ENCODE results near the gene WDR93. TPM values are rescaled to one million over a fixed set of nuclear protein-coding genes. Genes with fewer than 3 reads are reported as not detected.

WDR93 gene
- total RNA-seq, 4 donors from 2014 or later: 0.13 to 0.42 (median 0.17) TPM; not detected in 1

GRCh38 chr15:89755701-89756100, 65.1 kb downstream of the WDR93 start:
- DNase-seq (ENCODE audit: extremely low spot score): no peak
- 88% methylated on average over 4 of the region's 4 CpGs for WGBS
- no peak for TF ChIP-seq CTCF (IDR thresholded peaks at IDR 0.05)
- no peak for TF ChIP-seq POLR2AphosphoS5 (IDR thresholded peaks at IDR 0.05)
- no peak for TF ChIP-seq POLR2A (IDR thresholded peaks at IDR 0.05; ENCODE audit: low read depth)
- TF ChIP-seq EP300 (IDR thresholded peaks at IDR 0.05): no peak
- no peaks in the 10 kb centered on the region for H3K36me3 ChIP-seq
- H3K4me3 ChIP-seq: no peak overlapping the region
- H3K9me3 ChIP-seq: no peaks in the 10 kb centered on the region
- H3K4me1 ChIP-seq: peaks cover 6 to 10% (median 8%) of the 10 kb centered on the region in 4 donors
- H3K27ac ChIP-seq (replicated peaks in 1 of 4): no peak overlapping the region
- H3K27me3 ChIP-seq: no peaks in the 10 kb centered on the region
- intact Hi-C loops (cut with DNase I): no loop called here

DNA sequence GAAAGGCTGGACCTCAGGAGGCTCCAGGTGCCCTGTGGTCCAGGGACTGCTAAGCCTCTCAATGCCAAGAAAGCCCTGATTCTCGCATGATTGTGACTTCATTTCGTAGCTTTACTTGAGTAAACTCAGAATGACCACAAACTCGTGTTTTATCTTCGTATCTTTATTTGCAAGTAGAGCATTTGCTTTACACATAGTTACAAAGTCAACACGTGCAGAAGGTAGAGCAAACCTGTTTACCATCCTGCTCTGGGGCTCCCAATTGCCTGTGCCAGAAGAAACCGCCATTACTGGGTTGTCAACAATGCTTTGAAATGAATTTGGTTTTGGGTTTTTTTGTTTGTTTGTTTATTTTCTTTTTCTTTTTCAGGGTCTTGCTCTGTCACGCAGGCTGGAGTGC, 66.3 kb downstream of the WDR93 start:
- Histone ChIP-seq H3K36me3 (no peaks in the 10 kb centered on the region), H3K27me3 (no peaks in the 10 kb centered on the region), H3K9me3 (no peaks in the 10 kb centered on the region), H3K4me3 (no peak overlapping the region), H3K4me1 (peaks cover 0 to 9% (median 4%) of the 10 kb centered on the region in 4 donors), H3K27ac (replicated peaks in 1 of 4) (no peak overlapping the region)
- intact Hi-C loops (cut with DNase I): no loop called here
- DNase-seq (ENCODE audit: extremely low spot score): no peak
- 80% methylated on average over 7 of the region's 7 CpGs for WGBS
- TF ChIP-seq POLR2AphosphoS5 (IDR thresholded peaks at IDR 0.05): no peak
- no peak for TF ChIP-seq CTCF (IDR thresholded peaks at IDR 0.05)
- TF ChIP-seq POLR2A (IDR thresholded peaks at IDR 0.05; ENCODE audit: low read depth): no peak
- TF ChIP-seq EP300 (IDR thresholded peaks at IDR 0.05): no peak

DNA sequence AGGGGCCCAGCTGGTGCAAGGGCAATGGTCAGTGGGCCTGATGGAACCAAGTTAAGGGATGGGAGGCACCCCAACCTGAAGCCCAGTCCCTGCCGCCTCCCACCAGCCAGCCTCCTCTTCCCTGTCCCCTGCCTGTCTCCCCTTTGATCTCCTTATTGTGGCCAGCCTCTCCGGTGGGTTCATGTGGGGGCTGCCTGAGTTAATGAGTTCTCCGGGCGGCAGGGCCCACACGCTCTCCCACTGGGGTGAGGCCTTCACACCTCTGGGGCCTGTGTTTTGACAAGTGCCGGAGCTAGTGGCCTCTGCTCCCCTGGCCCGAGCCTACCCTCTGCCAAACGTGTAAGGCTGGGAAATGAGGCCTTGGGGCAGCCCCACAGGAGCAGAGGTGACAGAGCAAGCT, 67.7 kb downstream of the WDR93 start:
- intact Hi-C loops (cut with DNase I): no loop called here
- H3K4me3 ChIP-seq: no peak overlapping the region
- TF ChIP-seq CTCF (IDR thresholded peaks at IDR 0.05): no peak
- TF ChIP-seq EP300 (IDR thresholded peaks at IDR 0.05): no peak
- no peak for TF ChIP-seq POLR2AphosphoS5 (IDR thresholded peaks at IDR 0.05)
- no peak for TF ChIP-seq POLR2A (IDR thresholded peaks at IDR 0.05; ENCODE audit: low read depth)
- peaks cover 0 to 9% (median 4%) of the 10 kb centered on the region in 4 donors for H3K4me1 ChIP-seq
- 90% methylated on average over 5 of the region's 8 CpGs for WGBS
- no peaks in the 10 kb centered on the region for H3K36me3 ChIP-seq
- DNase-seq (ENCODE audit: extremely low spot score): no peak
- no peaks in the 10 kb centered on the region for H3K9me3 ChIP-seq
- no peaks in the 10 kb centered on the region for H3K27me3 ChIP-seq
- no peak overlapping the region for H3K27ac ChIP-seq (replicated peaks in 1 of 4)

DNA sequence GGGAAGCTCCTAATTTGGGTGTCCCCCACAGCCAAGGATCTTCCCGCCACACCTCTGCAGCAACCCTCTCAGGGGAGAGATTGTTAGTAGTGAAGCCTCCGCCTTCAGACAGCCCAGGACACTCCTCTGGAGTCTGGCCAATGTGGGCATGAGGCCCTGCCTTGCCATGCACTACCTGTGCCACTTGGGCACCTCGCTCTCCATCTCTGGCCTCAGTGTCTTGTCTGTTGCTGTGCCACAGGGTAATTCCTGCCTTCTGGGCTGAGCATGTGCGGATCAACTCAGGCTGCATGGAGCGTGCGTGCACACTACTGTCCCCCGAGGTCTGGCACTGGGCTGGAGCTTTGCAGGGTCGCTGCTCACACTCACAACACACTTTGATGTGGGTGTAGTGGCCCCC, 68.4 kb downstream of the WDR93 start:
- intact Hi-C loops (cut with DNase I): no loop called here
- Histone ChIP-seq H3K27me3 (no peaks in the 10 kb centered on the region), H3K36me3 (no peaks in the 10 kb centered on the region), H3K9me3 (no peaks in the 10 kb centered on the region), H3K27ac (replicated peaks in 1 of 4) (no peak overlapping the region), H3K4me1 (peaks cover 0 to 9% (median 4%) of the 10 kb centered on the region in 4 donors), H3K4me3 (no peak overlapping the region)
- 92% methylated on average over 7 of the region's 8 CpGs for WGBS
- TF ChIP-seq EP300 (IDR thresholded peaks at IDR 0.05): no peak
- no peak for TF ChIP-seq POLR2A (IDR thresholded peaks at IDR 0.05; ENCODE audit: low read depth)
- no peak for TF ChIP-seq POLR2AphosphoS5 (IDR thresholded peaks at IDR 0.05)
- TF ChIP-seq CTCF (IDR thresholded peaks at IDR 0.05): no peak
- DNase-seq (ENCODE audit: extremely low spot score): no peak

- no peaks in the 10 kb centered on the region for H3K36me3 ChIP-seq
- 89% methylated on average over 3 of the region's 3 CpGs for WGBS
- H3K27ac ChIP-seq (replicated peaks in 1 of 4): no peak overlapping the region
- H3K27me3 ChIP-seq: no peaks in the 10 kb centered on the region
- H3K4me1 ChIP-seq: peaks cover 0 to 9% (median 4%) of the 10 kb centered on the region in 4 donors
- no peak overlapping the region for H3K4me3 ChIP-seq
- DNase-seq (ENCODE audit: extremely low spot score): no peak
- intact Hi-C loops (cut with DNase I): loop anchor here (2.0 kb wide), 1 partner anchor 115 kb away; no protein-coding TSS in a partner anchor
- H3K9me3 ChIP-seq: no peaks in the 10 kb centered on the region
- TF ChIP-seq CTCF (IDR thresholded peaks at IDR 0.05): no peak
Observed at GRCh38 chr15:89759835-89760234, 69.2 kb downstream of the WDR93 start.

All from esophagus muscularis mucosa (tissue), 4 donors.